Ascending aorta (tissue), 2 donors: ENCODE results near the gene RAB8A. TPM values are rescaled to one million over a fixed set of nuclear protein-coding genes. Genes with fewer than 3 reads are reported as not detected.

Source experiments
- DNase-seq, 2 donors: peaks; one replicate each; pipeline ENCODE4 v3.0.0-alpha.2; 2019; ENCODE audit warnings: low spot score in 2 of 2
- H3K27ac ChIP-seq, 2 donors: fragments of 200-600 bp; sonication (generic); one replicate each; pipeline ENCODE4 v1.5.1; 2016 to 2017; ENCODE audit warnings: mild to moderate bottlenecking in 1 of 2
- H3K27me3 ChIP-seq: fragments of 200-600 bp; sonication (generic); one replicate; pipeline ENCODE4 v1.5.1; 2017
- H3K36me3 ChIP-seq, 2 donors: fragments of 200-600 bp; sonication (generic); one replicate each; pipeline ENCODE4 v1.5.1; 2016
- H3K4me1 ChIP-seq, 2 donors: fragments of 200-600 bp; sonication (generic); one replicate each; pipeline ENCODE4 v1.5.1; 2016 to 2017; ENCODE audit warnings: mild to moderate bottlenecking in 1 of 2
- H3K4me3 ChIP-seq, 2 donors: fragments of 200-600 bp; sonication (generic); one replicate each; pipeline ENCODE4 v1.5.1; 2016 to 2017; ENCODE audit warnings: mild to moderate bottlenecking in 1 of 2
- H3K9me3 ChIP-seq, 2 donors: fragments of 200-600 bp; sonication (generic); one replicate each; pipeline ENCODE4 v1.5.1; 2016
- CTCF ChIP-seq, 3 experiments: fragments of 200-600 bp in 2 of 3; fragments of 450-650 bp in 1 of 3; sonication (generic) in 2 of 3; IDR thresholded peaks; one replicate each; pipeline ENCODE4 v1.5.1; 2016 to 2019; ENCODE audit warnings: antibody characterized with exemption in 3 of 3, mild to moderate bottlenecking in 1 of 3, moderate library complexity in 1 of 3
- intact Hi-C: fragments of 100-400 bp; cut with DNase I; formaldehyde crosslinking; loops from one replicate; pipeline ENCODE4 v1.15.1; 2023
- total RNA-seq: library from RNA; depleted of rRNA; stranded (reverse); fragments of >200 nt; gene quantifications from one replicate; pipeline ENCODE4 v1.1.0, GENCODE V29; 2016

RAB8A gene
- total RNA-seq, 1 donor from 2014 or later = 35.1 TPM

- Histone ChIP-seq H3K36me3 (peaks cover 44 to 47% of the 10 kb centered on the region in 2 donors), H3K27me3 (no peaks in the 10 kb centered on the region), H3K27ac (no peak overlapping the region), H3K4me1 (no peaks in the 10 kb centered on the region), H3K9me3 (no peaks in the 10 kb centered on the region), H3K4me3 (no peak overlapping the region)
- DNase-seq = no peak
- intact Hi-C loops = no loop called here
- no peak for TF ChIP-seq CTCF (IDR thresholded peaks at IDR 0.05)
These were observed 22.8 kb downstream of the RAB8A start for GRCh38 chr19:16134510-16134909.

GRCh38 chr19:16135430-16136127 is 23.9 kb downstream of the RAB8A start:
- intact Hi-C loops = no loop called here

GRCh38 chr19:16136185-16136999 is 24.7 kb downstream of the RAB8A start:
- Histone ChIP-seq H3K36me3 (peaks cover 27 to 29% of the 10 kb centered on the region in 2 donors), H3K4me3 (no peak overlapping the region), H3K27me3 (no peaks in the 10 kb centered on the region), H3K9me3 (no peaks in the 10 kb centered on the region), H3K27ac (no peak overlapping the region), H3K4me1 (no peaks in the 10 kb centered on the region)
- intact Hi-C loops = no loop called here
- TF ChIP-seq CTCF (IDR thresholded peaks at IDR 0.05) = no peak
- DNase-seq = no peak

More at GRCh38 chr19:16135430-16136127, 23.9 kb downstream of the RAB8A start:
- no peaks in the 10 kb centered on the region for H3K4me1 ChIP-seq
- TF ChIP-seq CTCF (IDR thresholded peaks at IDR 0.05) = no peak
- H3K27ac ChIP-seq = no peak overlapping the region
- no peaks in the 10 kb centered on the region for H3K9me3 ChIP-seq
- H3K36me3 ChIP-seq = peaks cover 33 to 37% of the 10 kb centered on the region in 2 donors
- no peaks in the 10 kb centered on the region for H3K27me3 ChIP-seq
- no peak overlapping the region for H3K4me3 ChIP-seq
- DNase-seq = no peak

GRCh38 chr19:16139752-16140151 is 28.1 kb downstream of the RAB8A start:
- Histone ChIP-seq H3K9me3 (no peaks in the 10 kb centered on the region), H3K36me3 (no peaks in the 10 kb centered on the region), H3K4me1 (no peaks in the 10 kb centered on the region), H3K27ac (no peak overlapping the region), H3K27me3 (no peaks in the 10 kb centered on the region), H3K4me3 (no peak overlapping the region)
- TF ChIP-seq CTCF (IDR thresholded peaks at IDR 0.05) = no peak
- no peak for DNase-seq
- intact Hi-C loops = no loop called here

GRCh38 chr19:16141043-16141442 is 29.4 kb downstream of the RAB8A start:
- no peak overlapping the region for H3K4me3 ChIP-seq
- intact Hi-C loops = no loop called here
- H3K9me3 ChIP-seq = no peaks in the 10 kb centered on the region
- no peaks in the 10 kb centered on the region for H3K27me3 ChIP-seq
- no peak overlapping the region for H3K27ac ChIP-seq
- no peaks in the 10 kb centered on the region for H3K4me1 ChIP-seq
- DNase-seq = no peak
- TF ChIP-seq CTCF (IDR thresholded peaks at IDR 0.05) = no peak
- H3K36me3 ChIP-seq = no peaks in the 10 kb centered on the region
